K562 treated with DMSO at 1 percent for 48 hours (cell line): Measurements from ENCODE around the gene ACTA2. TPM values are rescaled to one million over a fixed set of nuclear protein-coding genes. Genes with fewer than 3 reads are reported as not detected.

Experiments
- total RNA-seq: library from RNA; unstranded; fragments of 300-600 nt; gene quantifications from 2 replicates; pipeline ENCODE4 v1.2.3, GENCODE V29; 2022; ENCODE audit warnings: low replicate concordance; ENCODE audit errors: extremely low read depth

ACTA2 gene
- total RNA-seq, result not detected in 2 replicates

GRCh38 chr10:88952647-88953111 lies at the start of gene ACTA2:
Gene ACTA2 (minus strand): TSS chr10:88952773. CDS start chr10:88948930, 3,843 bp downstream.

GRCh38 chr10:88990384-88991160 lies 38.0 kb upstream of the ACTA2 start, which contains the start of gene FAS:
Gene FAS (plus strand): TSS chr10:88990798. CDS start chr10:88990877, 79 bp downstream.

Other genes starting within 250 kb of the ACTA2 start
- gene LIPK, start 246.5 kb downstream of the ACTA2 start, total RNA-seq, result not detected in 2 replicates
- gene LIPN, start 192.8 kb downstream of the ACTA2 start, total RNA-seq, result not detected in 2 replicates
- gene LIPM, start 150.0 kb downstream of the ACTA2 start, total RNA-seq, result not detected in 2 replicates
- gene ANKRD22, start 100.9 kb downstream of the ACTA2 start, total RNA-seq, result not detected in 2 replicates
- gene STAMBPL1, start 72.5 kb downstream of the ACTA2 start, total RNA-seq, result not detected in 2 replicates
- gene FAS, start 38.0 kb upstream of the ACTA2 start, total RNA-seq, result not detected in 2 replicates